OCI-LY3 (cell line): ENCODE measurements around the gene CPB1.

Experiments
- H2AFZ ChIP-seq: fragments of 200-600, 300-600 bp; shearing (Covaris generic); 2 replicates; pipeline ENCODE4 v1.6.0; 2014; ENCODE audit warnings: antibody characterized with exemption, low read depth, low read length
- H3K27ac ChIP-seq: fragments of 200-600, 300-600 bp; sonication (generic); 2 replicates; pipeline ENCODE4 v1.5.1; 2014; ENCODE audit warnings: mild to moderate bottlenecking, low read length, moderate library complexity, mixed read lengths
- H3K27me3 ChIP-seq: fragments of 200-600, 300-600 bp; sonication (generic); 2 replicates; pipeline ENCODE4 v1.6.1; 2014; ENCODE audit warnings: low read depth, low read length, mixed read lengths
- H3K36me3 ChIP-seq: fragments of 200-600, 300-600 bp; sonication (generic); replicated peaks from 2 replicates; pipeline ENCODE3; 2014; ENCODE audit warnings: low read depth, low read length, mixed read lengths
- H3K4me1 ChIP-seq: fragments of 300-600, 200-600 bp; sonication (generic); 2 replicates; pipeline ENCODE4 v1.6.1; 2014; ENCODE audit warnings: low read length, mixed read lengths
- H3K4me2 ChIP-seq: fragments of 200-600, 300-600 bp; sonication (generic); 2 replicates; pipeline ENCODE4 v1.6.1; 2014; ENCODE audit warnings: low read length, mixed read lengths
- H3K4me3 ChIP-seq: fragments of 300-600, 200-600 bp; sonication (generic); 2 replicates; pipeline ENCODE4 v1.5.1; 2014; ENCODE audit warnings: antibody characterized with exemption, mild to moderate bottlenecking, low read length, moderate library complexity
- H3K79me2 ChIP-seq: fragments of 300-600, 200-600 bp; shearing (Covaris generic); 2 replicates; pipeline ENCODE4 v1.6.1; 2014; ENCODE audit warnings: mild to moderate bottlenecking, low read length, mixed read lengths
- H3K9ac ChIP-seq: fragments of 300-600, 200-600 bp; shearing (Covaris generic); 2 replicates; pipeline ENCODE4 v1.6.0; 2014; ENCODE audit warnings: mild to moderate bottlenecking, low read length, moderate library complexity
- H3K9me3 ChIP-seq: fragments of 200-600, 300-600 bp; shearing (Covaris generic); 2 replicates; pipeline ENCODE4 v1.6.1; 2014; ENCODE audit warnings: low read length, mixed read lengths; ENCODE audit not compliant: insufficient read depth
- H4K20me1 ChIP-seq: fragments of 200-600, 300-600 bp; sonication (generic); 2 replicates; pipeline ENCODE4 v1.6.1; 2016; ENCODE audit warnings: low read length, mixed read lengths; ENCODE audit not compliant: insufficient read depth
- EZH2phosphoT487 ChIP-seq: fragments of 200-600 bp; shearing (Covaris generic); IDR thresholded peaks from 2 replicates; pipeline ENCODE4 v1.6.1; 2018; ENCODE audit warnings: antibody characterized with exemption, mixed run types, low read depth
- TF ChIP-seq, protein P1 (sequence below): fragments of 200-600, 300-600 bp; sonication (generic); IDR thresholded peaks from 2 replicates; pipeline ENCODE4 v1.5.1; 2014; ENCODE audit warnings: antibody characterized with exemption, low read length, low read depth

Gene CPB1

DNA sequence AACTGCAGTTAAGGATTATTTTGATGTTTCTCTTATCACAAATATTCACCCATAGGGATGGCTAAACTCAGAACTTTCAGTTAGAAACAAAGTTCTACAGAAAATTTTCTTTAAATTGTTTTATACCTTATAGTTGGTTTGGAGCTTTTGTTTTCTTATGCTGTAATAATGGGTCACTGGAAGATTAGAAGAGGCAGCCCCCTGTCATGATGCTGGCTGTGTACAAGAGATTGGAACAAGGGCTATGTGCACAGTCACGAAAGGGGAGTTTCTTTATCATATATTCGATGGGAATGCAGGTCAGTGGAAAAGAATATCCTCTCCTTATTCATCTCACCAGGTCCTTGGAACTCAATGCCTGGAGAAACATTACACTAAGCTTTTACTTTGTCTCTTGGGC lies 25.5 kb downstream of the CPB1 start:
- no peaks in the 10 kb centered on the region for H3K79me2 ChIP-seq
- no peaks in the 10 kb centered on the region for H3K4me1 ChIP-seq
- no peaks in the 10 kb centered on the region for H4K20me1 ChIP-seq
- H3K36me3 ChIP-seq, result no peaks in the 10 kb centered on the region
- no peaks in the 10 kb centered on the region for H3K27me3 ChIP-seq
- no peak overlapping the region for H2AFZ ChIP-seq
- no peak overlapping the region for H3K4me3 ChIP-seq
- no peak for TF ChIP-seq EZH2phosphoT487
- TF ChIP-seq, protein P1, sequence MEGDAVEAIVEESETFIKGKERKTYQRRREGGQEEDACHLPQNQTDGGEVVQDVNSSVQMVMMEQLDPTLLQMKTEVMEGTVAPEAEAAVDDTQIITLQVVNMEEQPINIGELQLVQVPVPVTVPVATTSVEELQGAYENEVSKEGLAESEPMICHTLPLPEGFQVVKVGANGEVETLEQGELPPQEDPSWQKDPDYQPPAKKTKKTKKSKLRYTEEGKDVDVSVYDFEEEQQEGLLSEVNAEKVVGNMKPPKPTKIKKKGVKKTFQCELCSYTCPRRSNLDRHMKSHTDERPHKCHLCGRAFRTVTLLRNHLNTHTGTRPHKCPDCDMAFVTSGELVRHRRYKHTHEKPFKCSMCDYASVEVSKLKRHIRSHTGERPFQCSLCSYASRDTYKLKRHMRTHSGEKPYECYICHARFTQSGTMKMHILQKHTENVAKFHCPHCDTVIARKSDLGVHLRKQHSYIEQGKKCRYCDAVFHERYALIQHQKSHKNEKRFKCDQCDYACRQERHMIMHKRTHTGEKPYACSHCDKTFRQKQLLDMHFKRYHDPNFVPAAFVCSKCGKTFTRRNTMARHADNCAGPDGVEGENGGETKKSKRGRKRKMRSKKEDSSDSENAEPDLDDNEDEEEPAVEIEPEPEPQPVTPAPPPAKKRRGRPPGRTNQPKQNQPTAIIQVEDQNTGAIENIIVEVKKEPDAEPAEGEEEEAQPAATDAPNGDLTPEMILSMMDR, result no peak
- no peaks in the 10 kb centered on the region for H3K9me3 ChIP-seq
- no peak overlapping the region for H3K9ac ChIP-seq
- no peak overlapping the region for H3K27ac ChIP-seq
- no peak overlapping the region for H3K4me2 ChIP-seq

DNA sequence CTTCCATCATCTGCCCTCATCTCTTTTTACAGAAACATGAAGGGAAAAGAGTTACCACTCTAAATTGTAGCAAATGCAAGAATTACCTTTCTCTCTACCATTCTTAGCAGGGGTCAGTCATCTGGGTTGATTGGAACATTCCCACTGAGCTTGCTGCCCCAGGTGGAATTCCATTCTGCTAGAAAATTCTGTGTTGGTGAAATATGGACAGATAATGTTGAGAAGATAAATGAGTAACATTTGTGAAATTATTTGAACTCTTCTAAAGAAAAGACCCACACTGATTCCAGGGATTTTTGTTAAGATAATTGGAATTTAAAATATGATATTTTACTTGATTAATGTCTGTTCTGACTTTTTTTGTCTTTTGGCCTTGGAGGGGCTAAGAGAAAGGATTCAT lies 26.4 kb downstream of the CPB1 start:
- Histone ChIP-seq H4K20me1 (no peaks in the 10 kb centered on the region), H3K9ac (no peak overlapping the region), H3K36me3 (no peaks in the 10 kb centered on the region), H3K4me2 (no peak overlapping the region), H2AFZ (no peak overlapping the region), H3K4me1 (no peaks in the 10 kb centered on the region), H3K27ac (no peak overlapping the region), H3K9me3 (no peaks in the 10 kb centered on the region), H3K4me3 (no peak overlapping the region), H3K79me2 (no peaks in the 10 kb centered on the region), H3K27me3 (no peaks in the 10 kb centered on the region)
- no peak for TF ChIP-seq EZH2phosphoT487
- TF ChIP-seq, protein P1, result no peak

DNA sequence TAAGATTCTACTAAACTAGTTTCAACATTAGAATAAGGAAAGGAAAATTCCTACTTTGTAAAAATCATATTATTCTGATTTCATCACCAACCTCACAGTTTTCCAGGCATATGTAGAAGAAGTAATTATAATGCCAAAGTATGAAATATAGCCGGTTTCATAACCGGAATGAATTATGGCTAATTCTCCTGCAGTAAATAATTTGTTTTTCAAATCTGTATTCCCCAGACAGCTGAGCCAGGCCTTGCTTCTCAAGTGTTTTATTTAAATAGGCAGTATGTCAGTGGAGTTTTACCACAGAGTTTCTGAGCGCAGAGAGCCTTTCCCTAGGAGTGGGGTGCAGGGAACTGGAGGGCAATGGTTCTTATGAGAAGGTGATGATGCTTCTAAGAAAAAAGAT lies 28.8 kb downstream of the CPB1 start:
- no peak overlapping the region for H3K4me2 ChIP-seq
- no peaks in the 10 kb centered on the region for H4K20me1 ChIP-seq
- TF ChIP-seq, protein P1, result no peak
- no peak for TF ChIP-seq EZH2phosphoT487
- H3K9ac ChIP-seq, result no peak overlapping the region
- no peak overlapping the region for H2AFZ ChIP-seq
- no peaks in the 10 kb centered on the region for H3K27me3 ChIP-seq
- H3K27ac ChIP-seq, result no peak overlapping the region
- H3K79me2 ChIP-seq, result no peaks in the 10 kb centered on the region
- no peaks in the 10 kb centered on the region for H3K36me3 ChIP-seq
- H3K9me3 ChIP-seq, result no peaks in the 10 kb centered on the region
- H3K4me3 ChIP-seq, result no peak overlapping the region
- H3K4me1 ChIP-seq, result no peaks in the 10 kb centered on the region

DNA sequence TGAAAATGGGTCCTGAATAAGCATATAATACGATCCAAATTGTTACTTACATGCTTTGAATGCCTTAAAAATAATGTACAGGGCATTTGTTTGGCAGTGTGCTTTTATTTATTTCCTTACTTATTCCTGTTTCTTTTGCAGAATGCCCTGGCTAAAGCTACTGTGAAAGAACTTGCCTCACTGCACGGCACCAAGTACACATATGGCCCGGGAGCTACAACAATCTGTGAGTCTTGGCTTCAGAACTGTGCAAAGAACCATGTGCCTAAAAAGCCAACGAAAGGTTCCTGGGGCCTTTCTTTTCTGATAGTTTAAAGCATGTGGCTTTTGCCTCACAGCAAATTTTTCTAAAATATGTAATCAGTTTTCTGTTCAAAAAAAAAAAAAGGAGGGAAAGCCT lies 29.7 kb downstream of the CPB1 start:
- no peak overlapping the region for H3K9ac ChIP-seq
- no peak overlapping the region for H3K4me3 ChIP-seq
- H3K9me3 ChIP-seq, result no peaks in the 10 kb centered on the region
- no peaks in the 10 kb centered on the region for H3K79me2 ChIP-seq
- no peaks in the 10 kb centered on the region for H3K4me1 ChIP-seq
- no peaks in the 10 kb centered on the region for H3K27me3 ChIP-seq
- no peaks in the 10 kb centered on the region for H4K20me1 ChIP-seq
- no peak overlapping the region for H2AFZ ChIP-seq
- TF ChIP-seq EZH2phosphoT487, result no peak
- TF ChIP-seq, protein P1, result no peak
- no peak overlapping the region for H3K4me2 ChIP-seq
- no peak overlapping the region for H3K27ac ChIP-seq
- no peaks in the 10 kb centered on the region for H3K36me3 ChIP-seq
